ENCODE results near the gene FBXL17. TPM values are rescaled to one million over a fixed set of nuclear protein-coding genes. Genes with fewer than 3 reads are reported as not detected.

The FBXL17 gene
- total and polyA plus RNA-seq, 2 of the 4 experiments (the other 2 are of a cell fraction) = 3.9 to 8.1 TPM

DNA sequence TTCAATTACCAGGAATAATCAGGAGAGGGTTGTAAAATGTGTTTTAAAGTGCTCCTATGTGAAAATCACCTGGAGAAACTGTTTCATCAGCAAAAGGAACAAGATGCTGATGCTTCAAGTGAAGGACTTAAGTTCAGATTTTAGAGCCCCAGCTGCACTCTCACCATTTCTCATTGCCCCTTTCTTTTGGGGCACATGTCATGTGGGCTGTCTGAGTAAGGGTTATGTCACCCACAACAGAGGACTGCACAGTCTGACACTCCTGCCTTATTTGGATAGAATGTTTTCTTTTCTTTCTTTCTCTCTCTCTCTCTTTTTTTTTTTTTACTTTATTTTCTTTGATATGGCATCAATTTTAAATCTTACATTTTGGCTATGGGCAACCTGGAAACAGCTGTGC, 507.1 kb downstream of the FBXL17 start:
- Histone ChIP-seq H3K4me3 (ENCODE audit: insufficient read depth, low read depth, low read length) (no peak overlapping the region), H2BK120ac (ENCODE audit: low read depth, low read length) (peak overlapping the region; percentile 68; the same call in 1 of the 2 replicates), H2BK5ac (ENCODE audit: low read depth, low read length, poor library complexity, severe bottlenecking) (no peak overlapping the region), H3K56ac (ENCODE audit: extremely low read depth, insufficient read depth, low read length) (no peak overlapping the region), H3K27me3 (ENCODE audit: control insufficient read depth, insufficient read depth, low read length) (no peaks in the 10 kb centered on the region), H3K27ac (ENCODE audit: insufficient read depth, low read length) (no peak overlapping the region), H3K4me2 (ENCODE audit: low read depth, low read length) (no peak overlapping the region), H3K79me1 (ENCODE audit: low read depth in 1 of 2, low read length in 2 of 2) (no peaks in the 10 kb centered on the region), H3K36me3 (ENCODE audit: control insufficient read depth, insufficient read depth, low read length) (no peaks in the 10 kb centered on the region), H4K91ac (ENCODE audit: insufficient read depth, low read depth, low read length) (peak overlapping the region; percentile 15; the same call in 1 of the 2 replicates), H3K4ac (ENCODE audit: low read depth, low read length) (peak overlapping the region; percentile 43; the same call in 1 of the 2 replicates), H4K20me1 (ENCODE audit: insufficient read depth, low read length) (no peaks in the 10 kb centered on the region), H2AK9ac (replicated peaks; ENCODE audit: low read depth, low read length, poor library complexity) (no peak overlapping the region), H4K5ac (ENCODE audit: low read depth, low read length) (no peak overlapping the region), H3K9ac (ENCODE audit: low read depth, low read length) (no peak overlapping the region), H4K8ac (ENCODE audit: low read depth in 2 of 2, low read length in 2 of 2) (0 out of 4 replicates have a peak overlapping the region, but pooled peaks of 1 of the 2 experiments have one; percentile 8), H3K18ac (ENCODE audit: low read depth, low read length) (no peak overlapping the region), H3K9me1 (ENCODE audit: insufficient read depth, low read length) (no peaks in the 10 kb centered on the region; the same call in 1 of the 2 replicates), H2AFZ (replicated peaks; ENCODE audit: low read length, poor library complexity) (no peak overlapping the region), H2BK20ac (ENCODE audit: low read depth, low read length) (peak overlapping the region; percentile 60; the same call in 1 of the 2 replicates), H3K9me3 (ENCODE audit: control insufficient read depth, insufficient read depth, low read length) (no peaks in the 10 kb centered on the region), H2AK5ac (ENCODE audit: low read depth, low read length) (peak overlapping the region; percentile 36; the same call in 1 of the 2 replicates), H2BK15ac (ENCODE audit: low read depth, low read length) (no peak overlapping the region), H3K23ac (ENCODE audit: low read depth, low read length) (no peak overlapping the region), H3K4me1 (ENCODE audit: control insufficient read depth, insufficient read depth, low read length) (peaks cover 6% of the 10 kb centered on the region), H3K14ac (replicated peaks; ENCODE audit: low read depth, low read length) (peak overlapping the region; percentile 57; the same call in 1 of the 2 replicates)
- in situ Hi-C loops (cut with MboI; ENCODE audit: low sequenced_read_pairs) (no loop called here), dilution Hi-C loops (cut with HindIII; ENCODE audit: low sequenced_read_pairs, unreplicated experiment) (no loop called here), intact Hi-C loops (cut with micrococcal nuclease) (no loop called here)
- DNase-seq (peak; percentile 52), ATAC-seq (ENCODE audit: low read depth) (no peak)
- BruUV-seq (replicated peaks) = no TSS peak
- ChIA-PET POLR2A (ENCODE audit: unreplicated experiment) (no interaction called here), CTCF (interaction anchor here (0.8 to 0.9 kb wide), 2 partner anchors 10 to 44 kb away, joined by 3 read pairs; no protein-coding TSS in a partner anchor)
- TF ChIP-seq NFE2L2 (IDR thresholded peaks at IDR 0.05; ENCODE audit: low read depth, low read length) (no peak), USF2 (IDR thresholded peaks at IDR 0.05; ENCODE audit: low read depth, low read length) (peak; percentile 40; the same call in 1 of the 2 replicates)

Data from IMR-90 (cell line).